OCI-LY7 (cell line): ENCODE measurements around the gene SDE2.

Experiments used
- CTCF ChIP-seq: fragments of 200-600 bp; sonication (generic); conservative IDR thresholded peaks from 2 replicates; pipeline ENCODE4 v1.5.1; 2014; ENCODE audit warnings: mild to moderate bottlenecking, antibody characterized with exemption, low read length, moderate library complexity, mixed read lengths
- EZH2phosphoT487 ChIP-seq: fragments of 200-600 bp; sonication (generic); IDR thresholded peaks from 2 replicates; pipeline ENCODE4 v1.6.1; 2018; ENCODE audit warnings: low read depth, borderline replicate concordance, mild to moderate bottlenecking, mixed run types, antibody characterized with exemption, low read length, moderate library complexity, mixed read lengths

DNA sequence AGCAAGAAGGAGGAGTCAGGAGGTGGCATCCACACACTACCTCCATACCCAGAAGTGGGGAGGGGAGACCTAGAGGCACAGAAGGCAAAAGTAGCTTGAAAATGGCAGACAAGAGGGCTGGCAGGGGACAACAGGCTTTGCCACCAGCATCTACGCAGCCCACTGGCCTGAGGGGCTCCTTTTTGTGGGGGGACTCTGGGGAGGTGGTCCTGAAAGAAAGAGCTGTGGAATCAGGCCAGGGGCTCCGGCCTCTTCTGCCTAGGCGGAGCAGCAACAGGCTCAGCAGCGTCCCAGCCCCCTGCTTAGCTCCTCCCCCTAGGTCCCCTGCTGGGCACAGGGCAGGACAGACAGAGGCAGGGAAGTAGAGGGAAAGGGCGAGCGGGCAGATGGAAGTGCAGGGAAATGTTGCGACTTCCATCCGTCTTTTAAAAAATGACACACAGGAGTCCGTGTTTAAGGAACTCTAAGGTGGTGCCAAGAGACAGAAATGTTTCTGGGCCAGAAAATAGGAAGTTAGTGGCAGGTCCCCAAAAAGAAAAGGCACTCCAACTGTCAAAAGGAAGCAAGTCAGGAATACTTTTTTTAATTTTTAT, 48.1 kb downstream of the SDE2 start:
- TF ChIP-seq CTCF = no peak
- no peak for TF ChIP-seq EZH2phosphoT487
